HepG2 (cell line): ENCODE measurements around the gene ADGRL1. TPM values are rescaled to one million over a fixed set of nuclear protein-coding genes. Genes with fewer than 3 reads are reported as not detected.

ENCODE experiments used
- AKAP8 ChIP-seq: sonication (generic); formaldehyde crosslinking; IDR thresholded peaks from 2 replicates; pipeline ENCODE4 v1.5.1; 2020; ENCODE audit warnings: mild to moderate bottlenecking, missing genetic modification reagents
- DNMT3B ChIP-seq: conservative IDR thresholded peaks from 2 replicates; pipeline ENCODE4 v1.6.1; 2016; ENCODE audit warnings: missing biosample characterization, control low read depth
- FOXO1 ChIP-seq: sonication (generic); formaldehyde crosslinking; IDR thresholded peaks from 2 replicates; pipeline ENCODE4 v1.4.0; 2020; ENCODE audit warnings: missing genetic modification reagents
- GABPB1 ChIP-seq: IDR thresholded peaks from 2 replicates; pipeline ENCODE4 v1.6.1; 2016; ENCODE audit warnings: mild to moderate bottlenecking, missing genetic modification reagents, moderate library complexity, missing compliant biosample characterization
- HHEX ChIP-seq: IDR thresholded peaks from 2 replicates; pipeline ENCODE4 v1.6.1; 2016; ENCODE audit warnings: control low read depth
- MAZ ChIP-seq, 2 experiments: sonication (generic) in 1 of 2; formaldehyde crosslinking in 1 of 2; IDR thresholded peaks; 2 replicates each; pipeline versions ENCODE4 v1.5.0 to v1.6.1; 2012 to 2020; ENCODE audit warnings: low read depth in 2 of 2, mild to moderate bottlenecking in 2 of 2, borderline replicate concordance in 1 of 2, improper control_type of control experiment in 1 of 2, low read length in 1 of 2, missing genetic modification reagents in 1 of 2, moderate library complexity in 1 of 2
- MTA1 ChIP-seq: sonication (generic); formaldehyde crosslinking; IDR thresholded peaks from 2 replicates; pipeline ENCODE4 v1.4.0; 2020; ENCODE audit warnings: missing genetic modification reagents, mild to moderate bottlenecking, borderline replicate concordance
- NFRKB ChIP-seq: fragments of 450-650 bp; IDR thresholded peaks from 2 replicates; pipeline ENCODE4 v1.6.1; 2017
- PHB2 ChIP-seq: fragments of 450-650 bp; IDR thresholded peaks from 2 replicates; pipeline ENCODE4 v1.6.1; 2018; ENCODE audit not compliant: partially characterized antibody
- SIX4 ChIP-seq: sonication (generic); formaldehyde crosslinking; IDR thresholded peaks from 2 replicates; pipeline ENCODE4 v1.4.0; 2020; ENCODE audit warnings: missing genetic modification reagents
- SRSF1 ChIP-seq: fragments of 200-400 bp; formaldehyde crosslinking; optimal IDR thresholded peaks from 2 replicates; pipeline ENCODE3; 2017; ENCODE audit warnings: mild to moderate bottlenecking, low read depth, low read length, moderate library complexity
- ZNF296 ChIP-seq: sonication (generic); formaldehyde crosslinking; conservative IDR thresholded peaks from 2 replicates; pipeline ENCODE4 v1.5.0; 2020; ENCODE audit warnings: mild to moderate bottlenecking, missing genetic modification reagents
- ZNF563 ChIP-seq: sonication (generic); formaldehyde crosslinking; IDR thresholded peaks from 2 replicates; pipeline ENCODE4 v1.8.0; 2022; ENCODE audit warnings: mild to moderate bottlenecking, moderate library complexity, missing genetic modification reagents
- ZNF713 ChIP-seq: sonication (generic); formaldehyde crosslinking; IDR thresholded peaks from 2 replicates; pipeline ENCODE4 v1.4.0; 2020; ENCODE audit warnings: mild to moderate bottlenecking, missing genetic modification reagents
- ZNF816 ChIP-seq: sonication (generic); formaldehyde crosslinking; IDR thresholded peaks from 2 replicates; pipeline ENCODE4 v1.8.0; 2022; ENCODE audit warnings: missing genetic modification reagents, mild to moderate bottlenecking, borderline replicate concordance
- ZNF883 ChIP-seq: sonication (generic); formaldehyde crosslinking; IDR thresholded peaks from 2 replicates; pipeline ENCODE4 v1.5.1; 2020; ENCODE audit warnings: mild to moderate bottlenecking, missing genetic modification reagents; ENCODE audit errors: not compliant biosample characterization
- polyA plus RNA-seq, 8 experiments: library from polyadenylated mRNA; depleted of rRNA in 3 of 8; stranded (reverse) in 7 of 8; unstranded in 1 of 8; fragments of >200 nt; fragmentation: Illumina TruSeq in 4 of 8; extraction: Trizol in 4 of 8; gene quantifications; 2 replicates each; pipeline versions ENCODE4 v1.2.1 to v1.2.3, GENCODE V29; 2011 to 2016; ENCODE audit warnings: low read depth in 4 of 8, missing spikeins in 1 of 8, mixed read lengths in 1 of 8; ENCODE audit not compliant: insufficient read depth in 1 of 8
- total RNA-seq, 5 experiments: library from RNA; depleted of rRNA; stranded (reverse); fragments of >200 nt; fragmentation: Illumina TruSeq; extraction: Trizol; gene quantifications; 2 replicates each; pipeline ENCODE4 v1.2.3, GENCODE V29; 2016; ENCODE audit warnings: low read depth in 1 of 5
- TF ChIP-seq, protein P1 (sequence below): sonication (generic); formaldehyde crosslinking; IDR thresholded peaks from 2 replicates; pipeline ENCODE4 v1.5.0; 2020; ENCODE audit warnings: mild to moderate bottlenecking, missing genetic modification reagents, borderline replicate concordance
- TF ChIP-seq, protein P2 (sequence below): sonication (generic); formaldehyde crosslinking; IDR thresholded peaks from 2 replicates; pipeline ENCODE4 v1.8.1; 2023; ENCODE audit warnings: missing genetic modification reagents, inconsistent platforms, borderline replicate concordance
- TF ChIP-seq, protein P3 (sequence below): sonication (generic); formaldehyde crosslinking; IDR thresholded peaks from 2 replicates; pipeline ENCODE4 v1.5.0; 2020; ENCODE audit warnings: missing genetic modification reagents, mild to moderate bottlenecking, borderline replicate concordance
- TF ChIP-seq, protein P4 (sequence below): sonication (generic); formaldehyde crosslinking; IDR thresholded peaks from 2 replicates; pipeline ENCODE4 v1.4.0; 2020; ENCODE audit warnings: missing genetic modification reagents

ADGRL1 gene
- total and polyA plus RNA-seq, 2 of the 13 experiments (the other 11 are each of a cell fraction or from before 2014, with no cell fraction given), result 0.49 to 1.7 TPM

DNA sequence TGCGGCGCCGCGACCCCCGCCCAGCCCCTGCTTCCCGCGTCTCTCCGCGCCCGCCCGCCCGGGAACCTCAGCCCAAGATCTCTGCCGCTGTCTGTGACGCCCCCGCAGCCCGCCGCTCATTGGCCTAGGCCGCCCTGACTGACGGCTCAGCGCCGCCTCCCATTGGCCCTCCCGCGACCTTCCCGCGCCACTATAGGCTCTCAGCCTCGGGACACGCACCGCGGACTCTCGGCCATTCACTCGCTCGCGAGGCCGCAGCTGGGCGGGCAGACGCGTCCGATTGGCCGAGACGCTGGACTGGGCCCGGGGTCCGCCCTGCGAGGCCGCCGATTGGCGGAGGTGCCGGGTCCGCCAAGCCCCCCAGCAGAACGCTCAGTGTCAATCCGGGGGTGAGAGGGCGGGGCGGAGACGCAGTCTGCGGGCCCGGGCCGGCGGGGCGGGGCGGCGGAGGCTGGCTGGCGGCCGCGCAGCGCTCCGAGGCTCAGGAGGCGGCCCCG, 88.3 kb downstream of the ADGRL1 start, which contains the start of gene PRKACA (continued):
- TF ChIP-seq, protein P1, sequence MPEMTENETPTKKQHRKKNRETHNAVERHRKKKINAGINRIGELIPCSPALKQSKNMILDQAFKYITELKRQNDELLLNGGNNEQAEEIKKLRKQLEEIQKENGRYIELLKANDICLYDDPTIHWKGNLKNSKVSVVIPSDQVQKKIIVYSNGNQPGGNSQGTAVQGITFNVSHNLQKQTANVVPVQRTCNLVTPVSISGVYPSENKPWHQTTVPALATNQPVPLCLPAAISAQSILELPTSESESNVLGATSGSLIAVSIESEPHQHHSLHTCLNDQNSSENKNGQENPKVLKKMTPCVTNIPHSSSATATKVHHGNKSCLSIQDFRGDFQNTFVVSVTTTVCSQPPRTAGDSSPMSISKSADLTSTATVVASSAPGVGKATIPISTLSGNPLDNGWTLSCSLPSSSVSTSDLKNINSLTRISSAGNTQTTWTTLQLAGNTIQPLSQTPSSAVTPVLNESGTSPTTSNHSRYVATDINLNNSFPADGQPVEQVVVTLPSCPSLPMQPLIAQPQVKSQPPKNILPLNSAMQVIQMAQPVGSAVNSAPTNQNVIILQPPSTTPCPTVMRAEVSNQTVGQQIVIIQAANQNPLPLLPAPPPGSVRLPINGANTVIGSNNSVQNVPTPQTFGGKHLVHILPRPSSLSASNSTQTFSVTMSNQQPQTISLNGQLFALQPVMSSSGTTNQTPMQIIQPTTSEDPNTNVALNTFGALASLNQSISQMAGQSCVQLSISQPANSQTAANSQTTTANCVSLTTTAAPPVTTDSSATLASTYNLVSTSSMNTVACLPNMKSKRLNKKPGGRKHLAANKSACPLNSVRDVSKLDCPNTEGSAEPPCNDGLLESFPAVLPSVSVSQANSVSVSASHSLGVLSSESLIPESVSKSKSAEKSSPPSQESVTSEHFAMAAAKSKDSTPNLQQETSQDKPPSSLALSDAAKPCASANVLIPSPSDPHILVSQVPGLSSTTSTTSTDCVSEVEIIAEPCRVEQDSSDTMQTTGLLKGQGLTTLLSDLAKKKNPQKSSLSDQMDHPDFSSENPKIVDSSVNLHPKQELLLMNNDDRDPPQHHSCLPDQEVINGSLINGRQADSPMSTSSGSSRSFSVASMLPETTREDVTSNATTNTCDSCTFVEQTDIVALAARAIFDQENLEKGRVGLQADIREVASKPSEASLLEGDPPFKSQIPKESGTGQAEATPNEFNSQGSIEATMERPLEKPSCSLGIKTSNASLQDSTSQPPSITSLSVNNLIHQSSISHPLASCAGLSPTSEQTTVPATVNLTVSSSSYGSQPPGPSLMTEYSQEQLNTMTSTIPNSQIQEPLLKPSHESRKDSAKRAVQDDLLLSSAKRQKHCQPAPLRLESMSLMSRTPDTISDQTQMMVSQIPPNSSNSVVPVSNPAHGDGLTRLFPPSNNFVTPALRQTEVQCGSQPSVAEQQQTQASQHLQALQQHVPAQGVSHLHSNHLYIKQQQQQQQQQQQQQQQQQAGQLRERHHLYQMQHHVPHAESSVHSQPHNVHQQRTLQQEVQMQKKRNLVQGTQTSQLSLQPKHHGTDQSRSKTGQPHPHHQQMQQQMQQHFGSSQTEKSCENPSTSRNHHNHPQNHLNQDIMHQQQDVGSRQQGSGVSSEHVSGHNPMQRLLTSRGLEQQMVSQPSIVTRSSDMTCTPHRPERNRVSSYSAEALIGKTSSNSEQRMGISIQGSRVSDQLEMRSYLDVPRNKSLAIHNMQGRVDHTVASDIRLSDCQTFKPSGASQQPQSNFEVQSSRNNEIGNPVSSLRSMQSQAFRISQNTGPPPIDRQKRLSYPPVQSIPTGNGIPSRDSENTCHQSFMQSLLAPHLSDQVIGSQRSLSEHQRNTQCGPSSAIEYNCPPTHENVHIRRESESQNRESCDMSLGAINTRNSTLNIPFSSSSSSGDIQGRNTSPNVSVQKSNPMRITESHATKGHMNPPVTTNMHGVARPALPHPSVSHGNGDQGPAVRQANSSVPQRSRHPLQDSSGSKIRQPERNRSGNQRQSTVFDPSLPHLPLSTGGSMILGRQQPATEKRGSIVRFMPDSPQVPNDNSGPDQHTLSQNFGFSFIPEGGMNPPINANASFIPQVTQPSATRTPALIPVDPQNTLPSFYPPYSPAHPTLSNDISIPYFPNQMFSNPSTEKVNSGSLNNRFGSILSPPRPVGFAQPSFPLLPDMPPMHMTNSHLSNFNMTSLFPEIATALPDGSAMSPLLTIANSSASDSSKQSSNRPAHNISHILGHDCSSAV, result no peak
- TF ChIP-seq ZNF563, result no peak
- peak; percentile 47; the same call in 1 of the 2 replicates for TF ChIP-seq MAZ (IDR thresholded peaks at IDR 0.05; ENCODE audit: borderline replicate concordance, low read depth, low read length)
- peak; percentile 56 for TF ChIP-seq MAZ (CRISPR knock-in tag; IDR thresholded peaks at IDR 0.05; ENCODE audit: low read depth)
- TF ChIP-seq, protein P2, sequence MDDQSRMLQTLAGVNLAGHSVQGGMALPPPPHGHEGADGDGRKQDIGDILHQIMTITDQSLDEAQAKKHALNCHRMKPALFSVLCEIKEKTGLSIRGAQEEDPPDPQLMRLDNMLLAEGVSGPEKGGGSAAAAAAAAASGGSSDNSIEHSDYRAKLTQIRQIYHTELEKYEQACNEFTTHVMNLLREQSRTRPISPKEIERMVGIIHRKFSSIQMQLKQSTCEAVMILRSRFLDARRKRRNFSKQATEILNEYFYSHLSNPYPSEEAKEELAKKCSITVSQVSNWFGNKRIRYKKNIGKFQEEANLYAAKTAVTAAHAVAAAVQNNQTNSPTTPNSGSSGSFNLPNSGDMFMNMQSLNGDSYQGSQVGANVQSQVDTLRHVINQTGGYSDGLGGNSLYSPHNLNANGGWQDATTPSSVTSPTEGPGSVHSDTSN (CRISPR knock-in tag), result peak; percentile 87; the same call in 1 of the 2 replicates
- no peak for TF ChIP-seq FOXO1 (CRISPR knock-in tag)
- no peak for TF ChIP-seq ZNF883 (CRISPR knock-in tag)
- TF ChIP-seq DNMT3B (CRISPR knock-in tag), result no peak
- TF ChIP-seq GABPB1 (CRISPR knock-in tag), result peak; percentile 78
- TF ChIP-seq NFRKB, result no peak
- no peak for TF ChIP-seq ZNF816 (CRISPR knock-in tag)
- TF ChIP-seq, protein P3, sequence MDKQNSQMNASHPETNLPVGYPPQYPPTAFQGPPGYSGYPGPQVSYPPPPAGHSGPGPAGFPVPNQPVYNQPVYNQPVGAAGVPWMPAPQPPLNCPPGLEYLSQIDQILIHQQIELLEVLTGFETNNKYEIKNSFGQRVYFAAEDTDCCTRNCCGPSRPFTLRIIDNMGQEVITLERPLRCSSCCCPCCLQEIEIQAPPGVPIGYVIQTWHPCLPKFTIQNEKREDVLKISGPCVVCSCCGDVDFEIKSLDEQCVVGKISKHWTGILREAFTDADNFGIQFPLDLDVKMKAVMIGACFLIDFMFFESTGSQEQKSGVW (CRISPR knock-in tag), result no peak
- TF ChIP-seq ZNF296 (CRISPR knock-in tag), result no peak
- TF ChIP-seq ZNF713, result no peak
- TF ChIP-seq AKAP8 (CRISPR knock-in tag), result no peak
- no peak for TF ChIP-seq SRSF1
- TF ChIP-seq MTA1 (CRISPR knock-in tag), result no peak
- no peak for TF ChIP-seq SIX4 (CRISPR knock-in tag)
- no peak for TF ChIP-seq PHB2
- no peak for TF ChIP-seq HHEX (CRISPR knock-in tag)
- TF ChIP-seq, protein P4, sequence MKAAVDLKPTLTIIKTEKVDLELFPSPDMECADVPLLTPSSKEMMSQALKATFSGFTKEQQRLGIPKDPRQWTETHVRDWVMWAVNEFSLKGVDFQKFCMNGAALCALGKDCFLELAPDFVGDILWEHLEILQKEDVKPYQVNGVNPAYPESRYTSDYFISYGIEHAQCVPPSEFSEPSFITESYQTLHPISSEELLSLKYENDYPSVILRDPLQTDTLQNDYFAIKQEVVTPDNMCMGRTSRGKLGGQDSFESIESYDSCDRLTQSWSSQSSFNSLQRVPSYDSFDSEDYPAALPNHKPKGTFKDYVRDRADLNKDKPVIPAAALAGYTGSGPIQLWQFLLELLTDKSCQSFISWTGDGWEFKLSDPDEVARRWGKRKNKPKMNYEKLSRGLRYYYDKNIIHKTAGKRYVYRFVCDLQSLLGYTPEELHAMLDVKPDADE (CRISPR knock-in tag), result no peak
